Astrocyte of the hippocampus (primary cell): ENCODE measurements around the gene MMP25.
A peak's percentile ranks its signal among the peaks of the same experiment; 100 is the strongest.
"Not testable (repeated sequence)": the region's sequence is repeated elsewhere in the genome, so short reads cannot be mapped to it uniquely, and the experiment has no call there.

ENCODE experiments used
- DNase-seq: peaks from one replicate; pipeline ENCODE4 v3.0.0; 2011; ENCODE audit warnings: low read depth, low spot score

Gene MMP25

DNA sequence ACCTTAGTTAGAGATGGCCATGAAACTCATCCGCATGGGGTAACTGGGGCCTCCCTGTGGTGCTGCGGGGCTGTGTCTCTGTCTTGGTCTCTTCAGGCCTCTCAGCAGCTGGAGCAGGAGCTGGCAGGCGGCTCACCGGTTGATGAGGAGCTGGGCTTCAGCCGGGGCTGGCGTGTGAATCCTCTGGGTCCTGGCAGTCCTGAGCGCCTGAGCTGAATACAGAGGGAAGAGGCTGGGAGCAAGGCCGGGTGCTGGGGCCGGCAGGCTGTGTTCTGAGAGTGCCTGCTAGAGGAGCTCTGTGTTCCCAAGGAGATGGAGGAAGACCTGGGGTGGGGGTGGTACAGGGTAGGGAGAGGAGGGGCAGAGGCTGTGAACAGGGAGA, 9.4 kb downstream of the MMP25 start:
- not testable (repeated sequence) for DNase-seq

- DNase-seq: no peak
Measured at GRCh38 chr16:3056336-3057180, 10.2 kb downstream of the MMP25 start.

DNA sequence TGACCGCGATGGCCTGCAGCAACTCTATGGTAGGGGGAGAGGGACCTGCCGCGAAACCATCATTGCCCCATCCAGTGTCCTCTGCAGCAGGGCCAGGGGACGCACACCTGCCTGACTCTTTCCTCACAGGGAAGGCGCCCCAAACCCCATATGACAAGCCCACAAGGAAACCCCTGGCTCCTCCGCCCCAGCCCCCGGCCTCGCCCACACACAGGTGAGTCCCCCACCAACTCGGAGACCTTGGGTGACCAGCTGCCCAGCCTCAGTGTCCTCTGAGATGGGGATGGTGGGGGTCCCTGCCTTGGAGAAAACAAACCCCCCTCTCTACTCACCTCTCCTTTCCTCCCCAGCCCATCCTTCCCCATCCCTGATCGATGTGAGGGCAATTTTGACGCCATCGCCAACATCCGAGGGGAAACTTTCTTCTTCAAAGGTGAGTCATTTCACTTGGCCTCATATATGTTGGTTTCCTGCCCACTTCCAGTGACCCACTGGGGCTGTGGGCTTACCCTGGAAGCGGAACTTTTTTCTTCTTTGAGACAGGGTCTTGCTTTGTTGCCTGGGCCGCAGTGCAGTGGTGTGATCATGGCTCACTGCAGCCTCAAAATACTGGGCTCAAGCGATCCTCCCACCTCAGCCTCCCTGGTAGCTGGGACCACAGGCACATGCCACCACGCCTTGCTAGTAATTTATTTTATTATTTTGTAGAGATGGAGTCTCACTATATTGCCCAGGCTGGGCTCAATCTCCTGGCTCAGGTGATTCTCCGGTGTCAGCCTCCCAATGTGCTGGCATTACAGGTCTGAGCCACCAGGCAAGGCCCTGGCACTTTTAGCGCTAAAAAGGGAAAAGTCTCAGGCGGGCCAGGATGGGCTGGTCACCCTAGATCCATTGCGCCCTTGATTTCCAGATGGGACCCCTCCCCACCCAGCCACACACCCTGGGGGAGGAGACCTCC, 11.1 kb downstream of the MMP25 start:
- DNase-seq: no peak

DNA sequence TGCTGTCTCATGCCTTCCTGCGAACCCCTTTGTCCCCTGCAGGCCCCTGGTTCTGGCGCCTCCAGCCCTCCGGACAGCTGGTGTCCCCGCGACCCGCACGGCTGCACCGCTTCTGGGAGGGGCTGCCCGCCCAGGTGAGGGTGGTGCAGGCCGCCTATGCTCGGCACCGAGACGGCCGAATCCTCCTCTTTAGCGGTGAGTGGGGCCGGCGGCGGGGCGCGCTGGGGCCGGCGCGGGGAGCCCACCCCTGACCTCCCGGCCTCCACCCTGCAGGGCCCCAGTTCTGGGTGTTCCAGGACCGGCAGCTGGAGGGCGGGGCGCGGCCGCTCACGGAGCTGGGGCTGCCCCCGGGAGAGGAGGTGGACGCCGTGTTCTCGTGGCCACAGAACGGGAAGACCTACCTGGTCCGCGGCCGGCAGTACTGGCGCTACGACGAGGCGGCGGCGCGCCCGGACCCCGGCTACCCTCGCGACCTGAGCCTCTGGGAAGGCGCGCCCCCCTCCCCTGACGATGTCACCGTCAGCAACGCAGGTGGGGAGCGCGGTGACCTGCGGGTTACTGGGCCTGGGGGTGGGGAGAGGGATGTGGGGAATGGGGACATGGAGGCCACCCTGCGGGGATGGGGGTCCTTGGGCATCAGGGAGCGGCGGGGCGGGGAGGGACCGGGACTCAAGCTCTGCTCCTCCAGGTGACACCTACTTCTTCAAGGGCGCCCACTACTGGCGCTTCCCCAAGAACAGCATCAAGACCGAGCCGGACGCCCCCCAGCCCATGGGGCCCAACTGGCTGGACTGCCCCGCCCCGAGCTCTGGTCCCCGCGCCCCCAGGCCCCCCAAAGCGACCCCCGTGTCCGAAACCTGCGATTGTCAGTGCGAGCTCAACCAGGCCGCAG, 12.0 kb downstream of the MMP25 start:
- peak; percentile 58 for DNase-seq

GRCh38 chr16:3059041-3059722, 12.8 kb downstream of the MMP25 start:
- peak; percentile 96 for DNase-seq

- DNase-seq: no peak
Measured at GRCh38 chr16:3059723-3060242, 13.4 kb downstream of the MMP25 start.

DNA sequence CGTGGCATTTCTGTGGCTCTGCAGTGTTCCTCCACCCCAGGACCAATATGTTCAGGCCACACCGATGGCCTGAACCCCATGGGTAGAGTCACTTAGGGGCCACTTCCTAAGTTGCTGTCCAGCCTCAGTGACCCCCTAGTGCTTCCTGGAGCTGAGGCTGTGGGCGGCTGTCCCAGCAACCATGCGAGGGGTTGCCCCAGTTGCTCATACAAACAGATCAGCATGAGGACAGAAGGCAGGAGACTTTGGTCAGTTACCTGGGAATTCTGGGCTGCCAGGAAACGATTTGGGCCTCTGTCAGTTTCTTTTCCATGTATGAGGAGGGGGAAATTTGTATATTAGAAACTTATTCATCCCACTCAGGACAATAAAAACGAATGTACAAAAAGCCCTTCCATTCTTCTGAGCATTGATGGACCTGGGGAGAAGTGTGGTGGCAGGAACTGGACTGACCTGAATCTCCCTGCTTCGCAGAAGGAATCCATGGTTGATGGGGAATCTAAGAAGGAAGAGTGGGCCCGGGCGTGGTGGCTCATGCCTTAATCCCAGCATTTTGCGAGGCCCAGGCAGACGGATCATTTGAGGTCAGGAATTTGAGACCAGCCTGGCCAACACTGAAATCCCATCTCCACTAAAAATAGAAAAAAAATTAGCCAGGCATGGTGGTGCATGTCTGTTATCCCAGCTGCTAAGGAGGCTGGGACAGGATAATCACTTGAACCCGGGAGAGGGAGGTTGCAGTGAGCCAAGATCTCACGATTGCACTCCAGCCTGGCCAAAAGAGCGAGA, 14.2 kb downstream of the MMP25 start:
- DNase-seq: no peak

DNA sequence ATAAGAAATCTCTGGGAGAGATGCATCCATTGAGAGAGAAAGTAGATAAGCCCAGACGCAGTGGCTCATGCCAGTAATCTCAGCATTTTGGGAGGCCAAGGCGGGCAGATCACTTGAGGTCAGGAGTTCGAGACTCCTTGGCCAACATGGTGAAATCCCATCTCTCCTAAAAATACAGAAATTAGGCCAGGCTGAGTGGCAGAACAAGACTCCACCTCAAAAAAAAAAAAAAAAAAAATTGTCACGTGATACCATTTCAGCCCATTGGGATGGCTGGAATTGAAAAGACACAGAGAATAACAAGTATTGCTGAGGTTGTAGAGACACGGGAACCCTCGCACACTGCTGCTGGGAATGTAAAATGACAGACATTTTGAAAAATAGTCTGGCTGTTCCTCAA, 16.2 kb downstream of the MMP25 start:
- DNase-seq: no peak

DNA sequence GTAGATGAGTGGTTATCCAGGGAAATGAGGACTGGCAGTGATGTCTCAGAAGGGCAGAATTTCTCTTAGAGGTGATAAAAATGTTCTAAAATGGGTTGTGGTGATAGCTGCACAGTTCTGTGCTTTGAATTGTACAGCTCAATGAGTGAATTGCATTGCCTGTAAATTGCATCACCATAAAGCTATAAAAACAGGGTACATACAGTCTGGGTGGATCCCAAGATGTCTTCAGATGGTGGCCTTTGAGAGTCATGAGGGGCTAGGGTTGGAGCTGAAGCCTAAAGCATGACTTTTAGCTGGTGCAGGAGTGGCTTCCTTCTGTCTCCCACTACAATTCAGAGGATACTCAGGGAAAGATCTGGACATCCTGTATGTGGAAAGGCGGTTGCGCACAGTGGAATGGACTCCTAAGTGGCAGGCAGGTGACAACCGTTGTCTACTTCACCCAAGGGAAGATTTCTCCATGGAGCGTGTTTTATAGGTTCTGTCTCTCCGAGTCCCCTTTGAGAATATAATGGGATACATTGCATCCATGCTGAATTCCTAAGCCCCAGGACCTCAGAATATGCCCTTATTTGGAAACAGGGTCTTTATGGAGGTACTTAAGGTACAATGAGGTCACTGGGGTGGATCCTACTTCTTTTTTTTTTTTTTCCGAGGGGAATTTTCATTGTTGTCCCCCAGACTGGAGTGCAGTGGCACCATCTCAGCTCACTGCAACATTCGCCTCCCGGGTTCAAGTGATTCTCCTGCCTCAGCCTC, 17.4 kb downstream of the MMP25 start:
- DNase-seq: no peak

GRCh38 chr16:3065069-3065741, 18.8 kb downstream of the MMP25 start, which contains the start of gene IL32:
Gene IL32 (plus strand): TSS chr16:3065640. CDS start chr16:3065812, 172 bp downstream.
- peak; percentile 85 for DNase-seq

GRCh38 chr16:3065742-3066439, 19.5 kb downstream of the MMP25 start:
- no peak for DNase-seq

DNA sequence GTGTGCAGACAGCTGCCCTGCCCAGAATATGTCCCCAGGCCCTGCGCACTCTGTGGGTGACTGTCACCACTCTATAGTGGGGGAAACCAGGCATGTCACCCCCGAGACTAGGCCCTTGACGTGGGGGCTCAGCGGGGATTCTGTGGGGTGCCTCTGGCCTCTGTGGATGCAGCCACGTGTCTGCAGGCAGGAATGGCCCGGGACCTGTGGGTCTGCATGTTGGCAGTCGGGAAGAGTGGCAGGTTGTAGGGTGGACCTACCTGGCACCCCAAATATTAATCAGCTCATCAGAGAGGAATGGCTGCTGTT, 20.0 kb downstream of the MMP25 start:
- no peak for DNase-seq

GRCh38 chr16:3068487-3068886, 22.1 kb downstream of the MMP25 start:
- no peak for DNase-seq

- DNase-seq: not testable (repeated sequence)
Measured at GRCh38 chr16:3069146-3069545, 22.8 kb downstream of the MMP25 start.

GRCh38 chr16:3070608-3071111, 24.3 kb downstream of the MMP25 start:
- no peak for DNase-seq

DNA sequence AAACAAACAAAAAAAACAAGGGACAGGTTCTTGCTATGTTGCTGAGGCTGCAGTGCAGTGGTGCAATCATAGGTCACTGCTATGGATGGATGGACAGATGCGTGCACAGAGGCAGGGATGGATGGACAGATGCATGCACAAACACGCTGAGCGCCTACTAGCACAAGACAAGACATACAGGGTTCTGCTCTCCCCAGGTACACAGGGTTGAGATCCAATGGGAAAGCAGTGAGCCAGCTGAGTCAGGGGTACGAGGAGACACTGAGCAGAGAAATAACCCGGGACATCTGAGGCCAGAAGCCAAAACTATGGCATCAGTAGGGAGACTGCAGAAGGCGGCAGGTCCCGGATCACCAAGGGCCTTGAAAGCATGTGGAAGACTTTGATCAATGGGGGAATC, 25.3 kb downstream of the MMP25 start:
- DNase-seq: no peak

DNA sequence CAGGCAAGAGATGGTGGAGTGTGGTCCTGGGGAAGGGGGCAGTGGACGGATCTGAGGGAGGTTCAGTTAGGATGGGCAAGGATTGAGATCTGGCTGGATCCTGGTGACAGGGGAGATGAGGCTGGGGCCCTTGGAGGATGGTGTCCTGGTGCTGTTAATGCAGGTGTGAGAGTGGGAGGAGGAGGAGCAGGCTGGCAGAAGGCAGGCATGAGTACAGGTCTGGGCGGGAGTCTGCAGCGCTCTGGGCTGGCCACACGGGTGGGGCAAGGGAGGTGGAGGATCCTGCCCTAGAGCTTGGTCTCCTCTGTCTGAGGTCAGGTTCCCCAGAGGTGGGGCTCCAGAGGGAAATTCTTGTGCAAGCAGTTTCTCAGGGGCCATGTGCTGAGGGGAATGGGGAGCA, 25.8 kb downstream of the MMP25 start:
- DNase-seq: not testable (repeated sequence)
